Measurements from ENCODE around the gene LNX1.

- no peak for TF ChIP-seq CTCF (IDR thresholded peaks at IDR 0.05)
- TF ChIP-seq REST (IDR thresholded peaks at IDR 0.05) = no peak
Measured at GRCh38 chr4:53478671-53479456, 112.4 kb downstream of the LNX1 start.
